Lower leg skin (tissue), 3 donors: ENCODE results near the gene PRPF38B.

ENCODE experiments used
- CTCF ChIP-seq, 3 donors: fragments of 450-650 bp; IDR thresholded peaks; one replicate each; pipeline ENCODE4 v1.5.1; 2016; ENCODE audit warnings: antibody characterized with exemption in 3 of 3, mild to moderate bottlenecking in 3 of 3, moderate library complexity in 2 of 3
- POLR2A ChIP-seq, 2 donors: fragments of 450-650 bp; IDR thresholded peaks; one replicate each; pipeline ENCODE4 v1.6.1; 2016 to 2017; ENCODE audit warnings: antibody characterized with exemption in 2 of 2, mild to moderate bottlenecking in 1 of 2, moderate library complexity in 1 of 2

DNA sequence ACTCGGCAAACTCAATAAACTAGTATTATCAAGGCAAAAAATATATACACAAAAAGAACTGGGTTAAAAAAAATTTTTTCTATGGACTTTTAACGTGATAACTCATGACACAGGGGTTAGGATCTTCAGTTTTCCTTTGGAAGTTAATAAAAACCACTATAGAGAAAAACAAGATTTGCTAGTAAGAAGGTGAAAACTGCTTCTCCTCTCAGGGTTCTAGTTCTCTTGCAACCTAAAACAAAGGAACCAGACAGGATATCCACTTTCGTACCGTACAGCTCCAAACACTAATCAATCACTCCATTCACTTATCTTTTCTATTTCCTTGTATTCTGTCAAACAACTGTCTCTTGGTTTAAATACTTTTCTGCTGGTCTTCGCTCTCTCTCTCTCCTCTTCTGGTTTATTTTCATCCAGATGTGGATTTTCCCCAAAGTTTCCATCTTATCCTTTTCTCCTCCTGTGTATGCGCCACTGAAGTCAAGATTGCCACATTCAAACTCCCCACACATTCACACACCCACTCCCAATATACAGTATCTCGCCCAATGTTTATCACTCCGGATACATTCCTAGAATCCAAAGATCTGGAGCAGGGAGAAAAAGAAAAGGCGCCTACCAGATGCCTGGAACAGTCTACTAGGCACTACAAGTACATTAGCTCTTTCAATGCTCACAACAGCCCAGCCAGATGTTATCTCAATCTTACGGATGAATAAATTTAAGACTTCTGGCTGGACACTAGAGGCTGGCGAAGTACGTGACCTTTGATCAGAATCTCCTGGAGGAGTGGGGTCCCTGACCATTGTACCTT, 775 bp upstream of the PRPF38B start:
- TF ChIP-seq CTCF (IDR thresholded peaks at IDR 0.05): no peak
- no peak for TF ChIP-seq POLR2A (IDR thresholded peaks at IDR 0.05)
